H9 (cell line): ENCODE data around the gene METTL16. TPM values are rescaled to one million over a fixed set of nuclear protein-coding genes. Genes with fewer than 3 reads are reported as not detected.

Experiments used
- DNase-seq: peaks from one replicate; pipeline ENCODE4 v3.0.0-alpha.2; 2017
- H2AFZ ChIP-seq: one replicate; pipeline ENCODE4 v1.6.1; 2013; ENCODE audit warnings: mild to moderate bottlenecking, low read length, control low read depth, moderate library complexity
- H2AK5ac ChIP-seq: 2 replicates; pipeline ENCODE4 v1.6.1; 2013; ENCODE audit warnings: low read length, control low read depth, mixed read lengths; ENCODE audit not compliant: insufficient read length
- H2BK120ac ChIP-seq: one replicate; pipeline ENCODE4 v1.6.1; 2013; ENCODE audit warnings: low read depth, mild to moderate bottlenecking, low read length, control low read depth, inconsistent platforms; ENCODE audit not compliant: poor library complexity, severe bottlenecking
- H2BK12ac ChIP-seq: 2 replicates; pipeline ENCODE4 v1.6.1; 2013; ENCODE audit warnings: low read length, control low read depth, mixed read lengths, low read depth; ENCODE audit not compliant: insufficient read length
- H2BK15ac ChIP-seq: 2 replicates; pipeline ENCODE4 v1.6.1; 2013; ENCODE audit warnings: low read depth, low read length, control low read depth
- H2BK20ac ChIP-seq: one replicate; pipeline ENCODE4 v1.6.1; 2013; ENCODE audit warnings: low read depth, mild to moderate bottlenecking, low read length, control low read depth, inconsistent platforms; ENCODE audit not compliant: poor library complexity, severe bottlenecking
- H2BK5ac ChIP-seq: 2 replicates; pipeline ENCODE4 v1.6.1; 2013; ENCODE audit warnings: low read length, control low read depth, mixed read lengths; ENCODE audit not compliant: insufficient read length
- H3K14ac ChIP-seq: 2 replicates; pipeline ENCODE4 v1.6.1; 2013; ENCODE audit warnings: low read length, control low read depth; ENCODE audit not compliant: insufficient read depth
- H3K18ac ChIP-seq: 2 replicates; pipeline ENCODE4 v1.6.1; 2013; ENCODE audit warnings: low read depth, mild to moderate bottlenecking, mixed read lengths, low read length, control low read depth; ENCODE audit not compliant: insufficient read length
- H3K23ac ChIP-seq: 2 replicates; pipeline ENCODE4 v1.6.1; 2013; ENCODE audit warnings: low read length, control low read depth, mixed read lengths, low read depth; ENCODE audit not compliant: insufficient read length
- H3K23me2 ChIP-seq: 2 replicates; pipeline ENCODE4 v1.6.1; 2013; ENCODE audit warnings: low read depth, mild to moderate bottlenecking, mixed read lengths, low read length, control low read depth; ENCODE audit not compliant: insufficient read length, poor library complexity, severe bottlenecking
- H3K27ac ChIP-seq: 2 replicates; pipeline ENCODE4 v1.5.1; 2013; ENCODE audit warnings: low read length, control low read depth, mixed read lengths, low read depth; ENCODE audit not compliant: insufficient read length
- H3K27me3 ChIP-seq: 2 replicates; pipeline ENCODE4 v1.6.1; 2013; ENCODE audit warnings: low read length, control low read depth, inconsistent platforms; ENCODE audit not compliant: insufficient read depth
- H3K4ac ChIP-seq: 2 replicates; pipeline ENCODE4 v1.6.1; 2013; ENCODE audit warnings: low read depth, mild to moderate bottlenecking, control low read depth, inconsistent platforms, low read length, moderate library complexity
- H3K4me1 ChIP-seq: 2 replicates; pipeline ENCODE4 v1.6.1; 2013; ENCODE audit warnings: low read length, control low read depth, inconsistent platforms; ENCODE audit not compliant: insufficient read depth
- H3K4me2 ChIP-seq: 2 replicates; pipeline ENCODE4 v1.6.1; 2013; ENCODE audit warnings: low read length, control low read depth, mixed read lengths; ENCODE audit not compliant: insufficient read length, insufficient read depth
- H3K56ac ChIP-seq: 2 replicates; pipeline ENCODE4 v1.6.1; 2013; ENCODE audit warnings: low read depth, mild to moderate bottlenecking, mixed read lengths, low read length, control low read depth; ENCODE audit not compliant: insufficient read length
- H3K79me1 ChIP-seq: 2 replicates; pipeline ENCODE4 v1.6.1; 2013; ENCODE audit warnings: low read depth, mild to moderate bottlenecking, moderate library complexity, low read length, control low read depth, inconsistent platforms; ENCODE audit not compliant: insufficient read depth, poor library complexity, severe bottlenecking
- H3K79me2 ChIP-seq: 2 replicates; pipeline ENCODE4 v1.6.1; 2013; ENCODE audit warnings: low read length, control low read depth, inconsistent platforms; ENCODE audit not compliant: insufficient read depth
- H3K9ac ChIP-seq: 2 replicates; pipeline ENCODE4 v1.6.1; 2013; ENCODE audit warnings: low read length, control low read depth, mixed read lengths; ENCODE audit not compliant: insufficient read length; ENCODE audit errors: extremely low read depth
- H3K9me3 ChIP-seq: one replicate; pipeline ENCODE4 v1.6.1; 2013; ENCODE audit warnings: low read depth, low read length, inconsistent platforms; ENCODE audit not compliant: control insufficient read depth
- H3T11ph ChIP-seq: one replicate; pipeline ENCODE4 v1.6.1; 2013; ENCODE audit warnings: mild to moderate bottlenecking, low read length, control low read depth, inconsistent platforms
- H4K20me1 ChIP-seq: one replicate; pipeline ENCODE4 v1.6.1; 2013; ENCODE audit not compliant: control insufficient read depth, insufficient read length, insufficient read depth
- H4K5ac ChIP-seq: 2 replicates; pipeline ENCODE4 v1.6.1; 2013; ENCODE audit warnings: low read depth, mild to moderate bottlenecking, mixed read lengths, low read length, control low read depth; ENCODE audit not compliant: insufficient read length
- H4K8ac ChIP-seq: replicated peaks from 2 replicates; pipeline ENCODE4 v1.6.1; 2013; ENCODE audit warnings: low read length, control low read depth, mixed read lengths, low read depth; ENCODE audit not compliant: insufficient read length
- H4K91ac ChIP-seq: 2 replicates; pipeline ENCODE4 v1.6.1; 2013; ENCODE audit warnings: low read depth, mild to moderate bottlenecking, moderate library complexity, mixed read lengths, low read length, control low read depth; ENCODE audit not compliant: insufficient read length
- H3K27ac Mint-ChIP-seq, 3 experiments: 2 replicates in 2 of 3; 3 replicates in 1 of 3; pipeline ENCODE4 v1.8.0; 2020 to 2021; ENCODE audit warnings: mixed read lengths in 3 of 3, mild to moderate bottlenecking in 1 of 3, moderate library complexity in 1 of 3
- H3K27me3 Mint-ChIP-seq: 2 replicates; pipeline ENCODE4 v1.8.0; 2021; ENCODE audit warnings: low read depth, mild to moderate bottlenecking, moderate library complexity, mixed read lengths
- H3K36me3 Mint-ChIP-seq, 3 experiments: 2 replicates in 2 of 3; 3 replicates in 1 of 3; pipeline ENCODE4 v1.8.0; 2020 to 2021; ENCODE audit warnings: low read depth in 3 of 3, mixed read lengths in 3 of 3; ENCODE audit not compliant: insufficient read depth in 1 of 3
- H3K4me1 Mint-ChIP-seq, 2 experiments: 2 replicates each; pipeline ENCODE4 v1.8.0; 2020; ENCODE audit warnings: mixed read lengths in 2 of 2
- H3K4me3 Mint-ChIP-seq, 2 experiments: 2 replicates in 1 of 2; 3 replicates in 1 of 2; pipeline ENCODE4 v1.8.0; 2020 to 2021; ENCODE audit warnings: mild to moderate bottlenecking in 2 of 2, mixed read lengths in 2 of 2, moderate library complexity in 1 of 2
- H3K9me3 Mint-ChIP-seq, 2 experiments: 2 replicates in 1 of 2; 3 replicates in 1 of 2; pipeline ENCODE4 v1.8.0; 2020; ENCODE audit warnings: mild to moderate bottlenecking in 2 of 2, mixed read lengths in 2 of 2, moderate library complexity in 1 of 2
- WGBS: extraction: QIAGEN DNeasy Blood & Tissue Kit; methylation state at CpG from one replicate; pipeline ENCODE4 v1.1.7; 2013; ENCODE audit warnings: missing lambda C conversion rate, low lambda C conversion rate, mixed read lengths; ENCODE audit not compliant: insufficient read length; ENCODE audit errors: extremely low coverage; 5-methylcytosine and 5-hydroxymethylcytosine counted together
- total RNA-seq: library from RNA; stranded (reverse); gene quantifications from 2 replicates; pipeline ENCODE4 v1.2.1, GENCODE V29; 2021
- TF ChIP-seq, protein P1 (sequence below): fragments of 200-600 bp; sonication (generic); conservative IDR thresholded peaks from 3 replicates; pipeline ENCODE4 v1.8.0; 2021; ENCODE audit warnings: antibody characterized with exemption, mild to moderate bottlenecking

Gene METTL16
- total RNA-seq, 1 experiment from 2014 or later: 55.4 TPM

- Histone ChIP-seq H2BK12ac (no peak overlapping the region), H2AK5ac (no peak overlapping the region), H2AFZ (no peak overlapping the region), H4K8ac (no peak overlapping the region), H3K27ac (no peak overlapping the region), H3K9ac (no peak overlapping the region), H4K20me1 (no peaks in the 10 kb centered on the region), H3K9me3 (no peaks in the 10 kb centered on the region), H2BK15ac (no peak overlapping the region), H3T11ph (no peak overlapping the region), H2BK20ac (no peak overlapping the region), H3K79me2 (no peaks in the 10 kb centered on the region), H3K79me1 (no peaks in the 10 kb centered on the region), H3K4me2 (no peak overlapping the region), H3K23me2 (no peaks in the 10 kb centered on the region), H3K4ac (no peak overlapping the region), H4K5ac (no peak overlapping the region), H2BK120ac (no peak overlapping the region), H3K56ac (no peak overlapping the region), H3K18ac (no peak overlapping the region), H3K23ac (no peak overlapping the region), H4K91ac (no peak overlapping the region), H3K14ac (no peak overlapping the region), H2BK5ac (no peak overlapping the region), H3K27me3 (no peaks in the 10 kb centered on the region), H3K4me1 (no peaks in the 10 kb centered on the region; the same call in 1 of the 2 replicates)
- Mint-ChIP-seq H3K9me3 (no peaks in the 10 kb centered on the region), H3K4me3 (no peak overlapping the region), H3K4me1 (peaks cover 10 to 21% of the 10 kb centered on the region in 2 experiments), H3K27ac (no peak overlapping the region), H3K36me3 (peaks cover 1 to 27% (median 15%) of the 10 kb centered on the region in 3 experiments; a peak in 6 of 7 replicates), H3K27me3 (no peaks in the 10 kb centered on the region)
- no peak for DNase-seq
- no CpG with 5 or more reads among the region's 15 CpGs for WGBS
- TF ChIP-seq, protein P1, sequence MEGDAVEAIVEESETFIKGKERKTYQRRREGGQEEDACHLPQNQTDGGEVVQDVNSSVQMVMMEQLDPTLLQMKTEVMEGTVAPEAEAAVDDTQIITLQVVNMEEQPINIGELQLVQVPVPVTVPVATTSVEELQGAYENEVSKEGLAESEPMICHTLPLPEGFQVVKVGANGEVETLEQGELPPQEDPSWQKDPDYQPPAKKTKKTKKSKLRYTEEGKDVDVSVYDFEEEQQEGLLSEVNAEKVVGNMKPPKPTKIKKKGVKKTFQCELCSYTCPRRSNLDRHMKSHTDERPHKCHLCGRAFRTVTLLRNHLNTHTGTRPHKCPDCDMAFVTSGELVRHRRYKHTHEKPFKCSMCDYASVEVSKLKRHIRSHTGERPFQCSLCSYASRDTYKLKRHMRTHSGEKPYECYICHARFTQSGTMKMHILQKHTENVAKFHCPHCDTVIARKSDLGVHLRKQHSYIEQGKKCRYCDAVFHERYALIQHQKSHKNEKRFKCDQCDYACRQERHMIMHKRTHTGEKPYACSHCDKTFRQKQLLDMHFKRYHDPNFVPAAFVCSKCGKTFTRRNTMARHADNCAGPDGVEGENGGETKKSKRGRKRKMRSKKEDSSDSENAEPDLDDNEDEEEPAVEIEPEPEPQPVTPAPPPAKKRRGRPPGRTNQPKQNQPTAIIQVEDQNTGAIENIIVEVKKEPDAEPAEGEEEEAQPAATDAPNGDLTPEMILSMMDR: no peak
Observed at GRCh38 chr17:2380950-2381649, 130.6 kb downstream of the METTL16 start.
